ENCODE data around the gene FER.

DNA sequence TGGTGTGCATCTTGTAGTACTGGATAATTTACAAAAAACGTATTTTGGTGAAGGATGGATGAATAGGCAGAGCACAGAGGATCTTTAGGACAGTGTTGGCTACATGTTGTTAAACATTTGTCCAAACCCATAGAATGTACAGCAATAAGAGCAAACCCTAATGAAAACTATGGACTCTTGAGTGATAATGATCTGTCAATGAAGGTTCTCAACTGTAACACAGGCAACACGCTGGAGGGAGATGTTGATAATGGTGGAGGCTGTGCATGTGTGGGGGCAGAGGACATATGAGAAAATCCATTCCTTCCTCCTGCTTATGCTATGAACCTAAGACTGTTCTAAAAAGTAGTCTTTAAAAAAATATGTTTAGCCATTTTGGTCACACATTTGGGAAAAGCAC lies 194.0 kb downstream of the FER start:
- TF ChIP-seq, protein P1, sequence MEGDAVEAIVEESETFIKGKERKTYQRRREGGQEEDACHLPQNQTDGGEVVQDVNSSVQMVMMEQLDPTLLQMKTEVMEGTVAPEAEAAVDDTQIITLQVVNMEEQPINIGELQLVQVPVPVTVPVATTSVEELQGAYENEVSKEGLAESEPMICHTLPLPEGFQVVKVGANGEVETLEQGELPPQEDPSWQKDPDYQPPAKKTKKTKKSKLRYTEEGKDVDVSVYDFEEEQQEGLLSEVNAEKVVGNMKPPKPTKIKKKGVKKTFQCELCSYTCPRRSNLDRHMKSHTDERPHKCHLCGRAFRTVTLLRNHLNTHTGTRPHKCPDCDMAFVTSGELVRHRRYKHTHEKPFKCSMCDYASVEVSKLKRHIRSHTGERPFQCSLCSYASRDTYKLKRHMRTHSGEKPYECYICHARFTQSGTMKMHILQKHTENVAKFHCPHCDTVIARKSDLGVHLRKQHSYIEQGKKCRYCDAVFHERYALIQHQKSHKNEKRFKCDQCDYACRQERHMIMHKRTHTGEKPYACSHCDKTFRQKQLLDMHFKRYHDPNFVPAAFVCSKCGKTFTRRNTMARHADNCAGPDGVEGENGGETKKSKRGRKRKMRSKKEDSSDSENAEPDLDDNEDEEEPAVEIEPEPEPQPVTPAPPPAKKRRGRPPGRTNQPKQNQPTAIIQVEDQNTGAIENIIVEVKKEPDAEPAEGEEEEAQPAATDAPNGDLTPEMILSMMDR (IDR thresholded peaks at IDR 0.05; ENCODE audit: borderline replicate concordance, extremely low read depth, low read length, poor library complexity, severe bottlenecking): no peak
- no peak for TF ChIP-seq EZH2 (IDR thresholded peaks at IDR 0.05; ENCODE audit: borderline replicate concordance, low read depth, low read length, severe bottlenecking)

All from DND-41 (cell line).